PFSK-1 (cell line): ENCODE data around the gene CERS6.

ENCODE experiments used
- POLR2AphosphoS5 ChIP-seq: IDR thresholded peaks from 2 replicates; pipeline ENCODE4 v1.6.1; 2012; ENCODE audit warnings: low read depth, mild to moderate bottlenecking, control low read depth, low read length, moderate library complexity
- SIN3A ChIP-seq: IDR thresholded peaks from 2 replicates; pipeline ENCODE4 v1.6.1; 2012; ENCODE audit warnings: mild to moderate bottlenecking, low read length, moderate library complexity, borderline replicate concordance; ENCODE audit not compliant: insufficient read depth
- TF ChIP-seq, protein P1 (sequence below), 2 experiments: IDR thresholded peaks; 2 replicates each; pipeline versions ENCODE4 v1.6.1 to v1.8.0; 2011 to 2012; ENCODE audit warnings: low read depth in 2 of 2, low read length in 2 of 2, control low read depth in 1 of 2, inconsistent platforms in 1 of 2, mild to moderate bottlenecking in 1 of 2, moderate library complexity in 1 of 2; ENCODE audit not compliant: insufficient read depth in 1 of 2

DNA sequence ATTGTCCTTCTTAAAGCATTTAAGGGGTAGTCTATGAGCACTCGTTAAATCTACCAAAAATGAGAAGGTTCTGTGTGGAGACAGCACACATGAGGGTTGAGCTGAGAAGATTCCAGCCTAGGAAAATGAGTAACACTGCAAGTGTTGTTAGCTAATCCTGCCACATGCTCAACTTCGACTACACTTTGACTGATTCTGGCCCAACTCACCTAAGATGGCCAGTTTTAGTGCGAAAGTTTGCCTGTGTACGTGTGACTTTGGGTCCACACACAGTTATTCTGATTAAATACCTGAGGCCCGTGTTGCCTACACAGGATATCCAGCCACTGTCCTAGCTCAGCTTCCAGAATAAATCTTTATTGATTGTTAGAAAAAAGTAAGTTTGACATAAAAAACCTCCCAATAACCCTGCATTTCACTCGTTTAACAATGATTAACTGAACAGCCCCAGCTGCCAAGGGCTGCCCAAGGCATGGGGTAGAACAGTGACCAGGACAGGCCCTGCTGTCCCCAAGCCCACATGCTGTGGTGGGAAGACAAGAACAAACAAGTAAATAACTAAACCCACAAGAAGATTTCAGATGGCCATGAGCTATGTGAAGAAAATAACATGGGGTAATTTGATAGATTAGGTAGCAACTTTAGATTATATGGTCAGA, 14.7 kb upstream of the CERS6 start:
- TF ChIP-seq, protein P1, sequence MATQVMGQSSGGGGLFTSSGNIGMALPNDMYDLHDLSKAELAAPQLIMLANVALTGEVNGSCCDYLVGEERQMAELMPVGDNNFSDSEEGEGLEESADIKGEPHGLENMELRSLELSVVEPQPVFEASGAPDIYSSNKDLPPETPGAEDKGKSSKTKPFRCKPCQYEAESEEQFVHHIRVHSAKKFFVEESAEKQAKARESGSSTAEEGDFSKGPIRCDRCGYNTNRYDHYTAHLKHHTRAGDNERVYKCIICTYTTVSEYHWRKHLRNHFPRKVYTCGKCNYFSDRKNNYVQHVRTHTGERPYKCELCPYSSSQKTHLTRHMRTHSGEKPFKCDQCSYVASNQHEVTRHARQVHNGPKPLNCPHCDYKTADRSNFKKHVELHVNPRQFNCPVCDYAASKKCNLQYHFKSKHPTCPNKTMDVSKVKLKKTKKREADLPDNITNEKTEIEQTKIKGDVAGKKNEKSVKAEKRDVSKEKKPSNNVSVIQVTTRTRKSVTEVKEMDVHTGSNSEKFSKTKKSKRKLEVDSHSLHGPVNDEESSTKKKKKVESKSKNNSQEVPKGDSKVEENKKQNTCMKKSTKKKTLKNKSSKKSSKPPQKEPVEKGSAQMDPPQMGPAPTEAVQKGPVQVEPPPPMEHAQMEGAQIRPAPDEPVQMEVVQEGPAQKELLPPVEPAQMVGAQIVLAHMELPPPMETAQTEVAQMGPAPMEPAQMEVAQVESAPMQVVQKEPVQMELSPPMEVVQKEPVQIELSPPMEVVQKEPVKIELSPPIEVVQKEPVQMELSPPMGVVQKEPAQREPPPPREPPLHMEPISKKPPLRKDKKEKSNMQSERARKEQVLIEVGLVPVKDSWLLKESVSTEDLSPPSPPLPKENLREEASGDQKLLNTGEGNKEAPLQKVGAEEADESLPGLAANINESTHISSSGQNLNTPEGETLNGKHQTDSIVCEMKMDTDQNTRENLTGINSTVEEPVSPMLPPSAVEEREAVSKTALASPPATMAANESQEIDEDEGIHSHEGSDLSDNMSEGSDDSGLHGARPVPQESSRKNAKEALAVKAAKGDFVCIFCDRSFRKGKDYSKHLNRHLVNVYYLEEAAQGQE (IDR thresholded peaks at IDR 0.05; ENCODE audit: insufficient read depth in 1 of 2, low read depth in 2 of 2, low read length in 2 of 2) = no peak
- no peak for TF ChIP-seq POLR2AphosphoS5
- no peak for TF ChIP-seq SIN3A
